ENCODE data around the gene DIMT1.

Gene DIMT1

DNA sequence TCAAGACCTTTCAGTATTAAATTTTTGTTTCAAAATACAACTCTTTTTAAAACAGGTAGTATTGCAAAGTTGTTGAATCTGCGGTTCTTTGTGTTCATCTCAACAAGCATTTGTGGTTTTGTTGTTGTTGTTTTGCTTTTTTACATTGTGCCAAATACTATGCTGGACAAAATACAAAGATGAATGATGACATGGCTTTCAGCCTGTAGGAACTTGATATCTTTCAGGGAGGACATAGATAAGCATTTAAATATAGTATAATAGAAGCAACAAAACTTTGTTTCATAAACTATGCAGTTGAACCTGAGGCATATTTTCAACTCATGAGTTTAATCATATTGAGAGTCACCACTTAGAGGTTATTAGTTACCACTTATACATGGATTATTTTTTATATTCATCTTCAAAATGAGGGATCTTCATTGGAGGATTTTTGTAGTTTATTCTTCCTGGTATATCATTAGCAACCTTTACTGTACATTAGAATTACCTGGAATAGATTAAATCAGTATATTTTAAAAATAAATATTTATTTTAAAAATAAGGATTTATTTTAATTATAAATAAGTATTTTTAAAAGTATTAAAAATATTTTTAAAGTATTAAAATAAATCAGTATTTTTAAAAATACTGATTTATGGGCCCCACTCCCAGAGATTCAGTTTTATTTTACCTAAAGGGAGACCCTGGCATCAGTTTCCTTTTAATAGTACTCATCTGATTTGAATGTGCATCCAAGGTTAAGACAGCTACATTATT, 54.8 kb downstream of the DIMT1 start:
- H3K27ac ChIP-seq: no peak overlapping the region
- no peak for TF ChIP-seq CTCF (conservative IDR thresholded peaks at IDR 0.05; ENCODE audit: low read depth)
- ChIA-PET POLR2A (ENCODE audit: low non-redundant PET) (no interaction called here), CTCF (interaction anchor here (0.6 kb wide), 1 partner anchor 537 kb away, joined by 3 read pairs; no protein-coding TSS in a partner anchor)
- DNase-seq (ENCODE audit: low spot score): no peak

DNA sequence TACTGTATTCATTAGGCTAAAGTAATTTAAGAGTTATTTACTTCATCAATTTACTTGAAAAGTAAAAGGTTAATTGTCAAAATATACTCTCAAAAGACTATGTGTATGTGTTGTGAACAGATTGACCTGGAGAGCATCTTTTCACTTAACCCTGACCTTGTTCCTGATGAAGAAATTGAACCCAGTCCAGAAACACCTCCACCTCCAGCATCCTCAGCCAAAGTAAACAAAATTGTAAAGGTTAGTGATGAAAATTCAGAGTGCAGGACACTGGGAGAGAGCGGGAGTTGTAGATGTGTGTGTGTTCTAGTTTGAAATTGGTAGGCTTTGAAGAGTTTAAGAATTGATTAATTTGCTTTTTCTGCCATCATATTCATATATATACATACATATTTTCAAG, 55.8 kb downstream of the DIMT1 start:
- no peak overlapping the region for H3K27ac ChIP-seq
- TF ChIP-seq CTCF (conservative IDR thresholded peaks at IDR 0.05; ENCODE audit: low read depth): no peak
- DNase-seq (ENCODE audit: low spot score): no peak
- ChIA-PET CTCF (no interaction called here), POLR2A (ENCODE audit: low non-redundant PET) (no interaction called here)

DNA sequence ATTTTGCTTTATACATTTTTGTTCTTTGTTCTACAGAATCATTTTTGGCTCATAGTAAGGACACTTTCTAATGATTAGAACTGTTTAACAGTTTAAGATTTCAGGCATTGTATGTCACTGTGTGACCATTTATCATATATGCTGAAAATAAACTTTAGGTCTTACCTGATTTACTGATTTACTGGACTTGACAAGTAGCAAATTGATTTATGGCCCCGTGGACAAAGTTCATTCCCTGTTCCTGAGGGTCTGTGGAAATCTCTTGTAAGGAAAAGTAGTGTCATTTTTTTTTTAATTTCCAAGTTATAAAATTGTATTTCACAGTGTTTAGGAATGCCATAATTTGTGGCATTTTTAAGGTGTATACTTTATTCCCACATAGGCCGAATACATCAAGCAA, 57.0 kb downstream of the DIMT1 start:
- POLR2A ChIA-PET (ENCODE audit: low non-redundant PET): no interaction called here
- no peak for DNase-seq (ENCODE audit: low spot score)
- no peak overlapping the region for H3K27ac ChIP-seq
- CTCF ChIA-PET: no interaction called here
- TF ChIP-seq CTCF (conservative IDR thresholded peaks at IDR 0.05; ENCODE audit: low read depth): no peak

DNA sequence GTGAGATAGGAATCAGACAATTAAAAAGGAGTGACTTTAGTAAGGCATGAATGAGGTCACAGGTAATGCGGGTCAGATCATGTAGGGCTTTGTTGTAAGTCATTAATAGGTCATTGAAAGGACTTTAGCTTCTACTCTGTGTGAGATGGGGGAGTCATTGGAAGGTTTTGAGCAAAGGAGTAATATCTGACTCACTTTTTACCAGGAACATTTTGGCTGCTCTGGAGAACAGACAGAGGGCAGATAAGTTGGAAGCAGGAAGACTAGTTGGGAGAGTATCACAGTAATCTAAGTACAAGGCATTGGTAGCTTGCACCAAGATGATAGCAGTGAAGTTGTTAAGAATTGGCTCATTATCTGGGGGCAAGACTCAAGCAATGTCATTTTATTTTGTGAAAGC, 60.3 kb downstream of the DIMT1 start:
- ChIA-PET POLR2A (ENCODE audit: low non-redundant PET) (no interaction called here), CTCF (interaction anchor here (0.6 to 1.0 kb wide), 2 partner anchors 119 to 135 kb away, joined by 3 to 5 read pairs; no protein-coding TSS in a partner anchor)
- DNase-seq (ENCODE audit: low spot score): no peak
- H3K27ac ChIP-seq: no peak overlapping the region
- no peak for TF ChIP-seq CTCF (conservative IDR thresholded peaks at IDR 0.05; ENCODE audit: low read depth)

DNA sequence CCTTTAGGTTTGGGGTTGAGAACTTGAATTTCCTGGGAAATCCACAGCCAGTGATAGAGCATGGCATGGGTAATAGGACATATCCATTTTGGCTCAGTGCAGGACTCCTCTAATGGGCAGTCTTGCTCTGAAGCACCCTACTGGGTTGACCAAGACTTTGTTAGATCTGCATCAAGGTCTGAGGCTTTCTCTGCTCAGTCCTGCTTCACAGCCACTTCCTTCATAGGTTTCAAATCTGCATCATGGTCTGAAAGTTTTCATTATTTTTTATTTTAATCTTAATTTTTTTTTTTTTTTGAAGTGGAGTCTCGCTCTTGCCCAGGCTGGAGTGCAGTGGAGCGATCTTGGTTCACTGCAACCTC, 61.2 kb downstream of the DIMT1 start:
- ChIA-PET POLR2A (ENCODE audit: low non-redundant PET) (no interaction called here), CTCF (no interaction called here)
- H3K27ac ChIP-seq: no peak overlapping the region
- no peak for DNase-seq (ENCODE audit: low spot score)
- no peak for TF ChIP-seq CTCF (conservative IDR thresholded peaks at IDR 0.05; ENCODE audit: low read depth)

DNA sequence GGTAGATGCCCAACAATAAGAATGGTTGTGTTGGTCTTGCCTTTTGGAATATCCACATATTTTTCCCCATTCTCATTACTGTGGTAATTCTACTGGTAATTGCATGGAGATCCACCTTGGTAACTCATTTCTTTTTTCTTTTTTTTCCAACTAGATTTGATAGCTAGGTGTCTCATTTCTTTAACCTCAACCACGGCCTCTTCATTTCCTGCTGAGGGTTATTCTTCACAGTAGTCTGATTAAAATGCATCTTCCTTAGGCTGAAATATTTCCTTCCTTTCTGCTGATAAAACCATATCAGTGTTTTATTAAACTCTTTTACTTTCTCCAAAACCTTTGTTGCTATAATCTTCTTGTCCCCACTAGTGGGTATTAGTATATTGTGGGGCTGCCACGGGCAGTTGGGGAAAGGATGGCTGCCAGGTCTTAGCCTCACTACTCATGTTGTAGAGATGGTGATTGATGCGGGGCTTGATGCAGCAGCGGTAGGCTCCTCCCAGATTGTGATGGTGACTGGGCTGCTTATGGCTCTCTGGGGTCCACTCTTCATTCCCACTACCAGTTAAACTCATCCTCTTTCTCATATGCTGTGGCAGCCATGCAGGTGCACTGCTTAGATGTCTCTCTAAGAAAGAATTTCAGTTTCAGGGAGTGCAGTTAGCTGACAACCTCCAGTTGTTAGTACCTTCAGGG, 61.8 kb downstream of the DIMT1 start:
- no peak for DNase-seq (ENCODE audit: low spot score)
- ChIA-PET POLR2A (ENCODE audit: low non-redundant PET) (no interaction called here), CTCF (no interaction called here)
- TF ChIP-seq CTCF (conservative IDR thresholded peaks at IDR 0.05; ENCODE audit: low read depth): no peak
- H3K27ac ChIP-seq: no peak overlapping the region
